GM12878 (cell line): Measurements from ENCODE around the gene TLCD2. TPM values are rescaled to one million over a fixed set of nuclear protein-coding genes. Genes with fewer than 3 reads are reported as not detected.
A peak's percentile ranks its signal among the peaks of the same experiment; 100 is the strongest.

ENCODE experiments used
- CBX3 ChIP-seq: fragments of 200-600 bp; sonication (generic); IDR thresholded peaks from 2 replicates; pipeline ENCODE4 v1.6.1; 2016; ENCODE audit warnings: low read depth, borderline replicate concordance
- CEBPZ ChIP-seq: fragments of 150-350 bp; IDR thresholded peaks from 2 replicates; pipeline ENCODE4 v1.6.1; 2016; ENCODE audit warnings: low read depth, low read length
- E2F4 ChIP-seq: IDR thresholded peaks from 2 replicates; pipeline ENCODE4 v1.6.1; 2012; ENCODE audit warnings: low read depth, low read length, improper control_type of control experiment
- ETV6 ChIP-seq, 2 experiments: fragments of 450-650 bp in 1 of 2; IDR thresholded peaks in 1 of 2; conservative IDR thresholded peaks in 1 of 2; 2 replicates each; pipeline ENCODE4 v1.6.1; 2014; ENCODE audit warnings: antibody characterized with exemption in 1 of 2, borderline replicate concordance in 1 of 2, low read depth in 1 of 2, mild to moderate bottlenecking in 1 of 2, moderate library complexity in 1 of 2
- EZH2 ChIP-seq: IDR thresholded peaks from 2 replicates; pipeline ENCODE4 v1.6.1; 2012; ENCODE audit warnings: low read depth, mild to moderate bottlenecking, control low read depth, inconsistent platforms, low read length, borderline replicate concordance; ENCODE audit not compliant: control insufficient read depth
- GABPA ChIP-seq: IDR thresholded peaks from 2 replicates; pipeline ENCODE4 v1.6.1; 2014; ENCODE audit warnings: antibody characterized with exemption, low read depth, mild to moderate bottlenecking, inconsistent platforms
- MTA2 ChIP-seq: fragments of 450-650 bp; IDR thresholded peaks from 2 replicates; pipeline ENCODE4 v1.6.1; 2016; ENCODE audit warnings: low read depth, mild to moderate bottlenecking, moderate library complexity
- MYB ChIP-seq: fragments of 150-350 bp; IDR thresholded peaks from 2 replicates; pipeline ENCODE4 v1.6.1; 2014; ENCODE audit warnings: mild to moderate bottlenecking, low read depth, low read length, borderline replicate concordance
- NFXL1 ChIP-seq: fragments of 450-650 bp; IDR thresholded peaks from 2 replicates; pipeline ENCODE4 v1.6.1; 2017; ENCODE audit warnings: antibody characterized with exemption, mild to moderate bottlenecking, borderline replicate concordance
- NKRF ChIP-seq: fragments of 450-650 bp; conservative IDR thresholded peaks from 2 replicates; pipeline ENCODE4 v1.6.1; 2017; ENCODE audit warnings: mild to moderate bottlenecking, moderate library complexity
- POLR2AphosphoS2 ChIP-seq: IDR thresholded peaks from 2 replicates; pipeline ENCODE4 v1.6.1; 2011; ENCODE audit warnings: low read depth, mild to moderate bottlenecking, low read length, improper control_type of control experiment, moderate library complexity
- RAD21 ChIP-seq: IDR thresholded peaks from 2 replicates; pipeline ENCODE4 v1.6.1; 2011; ENCODE audit warnings: mild to moderate bottlenecking, low read depth, low read length, moderate library complexity; ENCODE audit not compliant: insufficient read depth
- RAD51 ChIP-seq: fragments of 450-650 bp; IDR thresholded peaks from 2 replicates; pipeline ENCODE4 v1.6.1; 2016; ENCODE audit warnings: moderate library complexity, mild to moderate bottlenecking, inconsistent platforms
- REST ChIP-seq: IDR thresholded peaks from 2 replicates; pipeline ENCODE4 v1.6.1; 2012; ENCODE audit warnings: mild to moderate bottlenecking, low read depth, low read length
- SIN3A ChIP-seq: IDR thresholded peaks from 2 replicates; pipeline ENCODE4 v1.6.1; 2012; ENCODE audit warnings: low read depth, low read length, improper control_type of control experiment
- SIX5 ChIP-seq: IDR thresholded peaks from 2 replicates; pipeline ENCODE4 v1.6.1; 2011; ENCODE audit warnings: mild to moderate bottlenecking, low read depth, low read length, moderate library complexity; ENCODE audit not compliant: severe bottlenecking
- SMARCA5 ChIP-seq: fragments of 450-650 bp; IDR thresholded peaks from 2 replicates; pipeline ENCODE4 v1.6.1; 2017; ENCODE audit warnings: mild to moderate bottlenecking
- SP1 ChIP-seq: IDR thresholded peaks from one replicate; pipeline ENCODE4 v1.6.1; 2011; ENCODE audit warnings: low read depth, low read length
- polyA plus RNA-seq, 11 experiments: library from polyadenylated mRNA; depleted of rRNA in 4 of 11; unstranded in 6 of 11; stranded (reverse) in 5 of 11; fragments of >200 nt; fragmentation: Nextera tagmentation in 4 of 11; fragmentation: Illumina TruSeq in 1 of 11; extraction: Ambion mirVana in 4 of 11; extraction: Trizol in 1 of 11; gene quantifications; 1 replicate in 1 of 11; 2 replicates in 10 of 11; pipeline versions ENCODE4 v1.2.1 to v1.2.3, GENCODE V29; 2011 to 2016; ENCODE audit warnings: inconsistent platforms in 2 of 11, missing spikeins in 2 of 11, low read depth in 1 of 11
- total RNA-seq, 4 experiments: library from RNA; depleted of rRNA in 3 of 4; stranded (reverse); fragments of >200 nt in 3 of 4; fragmentation: Illumina TruSeq in 1 of 4; extraction: Trizol in 1 of 4; gene quantifications; 2 replicates each; pipeline versions ENCODE4 v1.2.1 to v1.2.3, GENCODE V29; 2013 to 2021

The TLCD2 gene
- total and polyA plus RNA-seq, 10 of the 15 experiments (the other 5 are each of a cell fraction or from before 2014, with no cell fraction given): 0.02 to 0.15 (median 0.05) TPM; not detected in 2

DNA sequence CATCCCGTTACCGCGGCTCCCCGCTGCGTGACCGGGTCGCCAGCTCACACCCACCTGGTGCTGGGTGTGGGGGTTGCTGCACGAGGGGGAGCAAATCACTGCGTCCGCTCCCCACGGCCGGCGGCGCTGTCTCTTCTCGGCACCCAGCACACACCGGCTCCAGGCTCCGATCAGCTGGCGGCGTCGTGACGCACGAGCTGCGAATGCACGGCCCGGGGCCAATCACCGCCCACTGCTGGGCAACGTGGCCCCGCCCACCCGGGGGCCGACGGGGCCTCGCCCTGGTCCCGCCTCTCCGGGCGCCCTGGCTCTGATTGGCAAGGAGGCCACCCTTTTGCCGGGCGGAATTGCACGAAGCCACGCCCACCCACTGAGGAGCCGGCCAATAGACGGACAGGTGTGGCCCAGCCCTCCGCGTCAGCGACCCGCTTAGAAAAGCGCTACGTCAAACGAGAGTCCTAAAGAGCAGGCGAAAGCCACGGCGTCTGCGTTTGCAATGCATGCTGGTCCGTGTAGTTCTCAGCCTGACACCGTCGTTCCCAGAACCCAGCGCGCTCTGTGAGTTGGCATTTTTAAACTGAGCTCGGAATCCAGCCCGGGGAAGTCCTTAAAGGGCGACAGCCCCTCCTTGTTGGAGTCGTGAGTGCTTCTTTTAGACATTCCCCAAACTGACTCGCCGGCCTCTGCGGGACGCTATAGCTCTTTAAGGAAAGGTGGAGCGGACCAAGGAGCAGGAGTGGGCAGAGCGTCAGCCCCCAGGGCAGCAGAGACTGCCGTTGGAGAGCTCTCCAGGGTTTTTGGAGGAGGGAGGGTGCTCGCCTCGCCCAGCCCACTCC, 6.1 kb upstream of the TLCD2 start (continued):
- TF ChIP-seq RAD21 (no peak), MTA2 (no peak), SIN3A (peak; percentile 98), SIX5 (peak; percentile 83), POLR2AphosphoS2 (no peak; the same call in 1 of the 2 replicates), NFXL1 (no peak), ETV6 (conservative IDR thresholded peaks at IDR 0.05 in 1 of 2, IDR thresholded peaks at IDR 0.05 in 1 of 2; ENCODE audit: borderline replicate concordance in 1 of 2, low read depth in 1 of 2) (no peak), MYB (no peak), GABPA (no peak), SMARCA5 (peak; percentile 81), CEBPZ (peak; percentile 60; the same call in 1 of the 2 replicates), REST (no peak), NKRF (peak; percentile 99), CBX3 (no peak), E2F4 (peak; percentile 72; the same call in 1 of the 2 replicates), RAD51 (no peak), SP1 (peak; percentile 98), EZH2 (no peak)
